GM20000 (cell line): ENCODE data around the gene OR8S1.
A peak's percentile ranks its signal among the peaks of the same experiment; 100 is the strongest.
"Not testable (repeated sequence)": the region's sequence is repeated elsewhere in the genome, so short reads cannot be mapped to it uniquely, and the experiment has no call there.

Experiments
- DNase-seq: peaks from one replicate; pipeline ENCODE4 v3.0.0; 2012; ENCODE audit warnings: low spot score
- TF ChIP-seq, protein P1 (sequence below): IDR thresholded peaks from 2 replicates; pipeline ENCODE4 v1.5.1; 2012; ENCODE audit warnings: mild to moderate bottlenecking, control low read depth; ENCODE audit errors: extremely low read depth, missing control alignments

The OR8S1 gene

DNA sequence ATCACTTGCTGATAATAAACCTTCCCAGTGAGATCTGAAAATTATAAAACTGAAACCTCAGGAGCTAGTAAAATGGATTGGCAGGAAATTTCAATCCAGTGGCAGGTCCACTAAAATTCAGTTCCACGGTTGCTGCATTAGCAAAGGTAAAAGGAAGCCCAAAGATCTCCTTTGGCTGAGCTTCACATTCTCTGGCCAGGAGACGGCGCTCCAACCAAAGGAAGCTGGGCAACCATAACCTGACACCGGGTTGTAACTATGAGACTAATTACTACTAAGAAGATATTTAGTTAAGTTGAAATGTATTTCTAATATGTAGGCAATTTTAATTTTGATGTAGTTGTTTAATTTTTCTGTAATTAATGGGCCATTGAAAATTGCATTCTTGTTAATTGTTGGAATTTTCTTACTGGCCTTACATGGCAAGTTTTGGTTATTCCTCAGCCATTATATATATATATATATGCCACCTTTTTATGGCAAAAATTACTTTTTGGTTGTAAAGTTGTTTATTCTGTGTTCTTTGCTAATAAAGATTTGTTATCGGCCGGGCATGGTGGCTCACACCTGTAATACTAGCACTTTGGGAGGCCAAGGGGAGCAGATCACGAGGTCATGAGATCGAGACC, 17.0 kb downstream of the OR8S1 start:
- TF ChIP-seq, protein P1, sequence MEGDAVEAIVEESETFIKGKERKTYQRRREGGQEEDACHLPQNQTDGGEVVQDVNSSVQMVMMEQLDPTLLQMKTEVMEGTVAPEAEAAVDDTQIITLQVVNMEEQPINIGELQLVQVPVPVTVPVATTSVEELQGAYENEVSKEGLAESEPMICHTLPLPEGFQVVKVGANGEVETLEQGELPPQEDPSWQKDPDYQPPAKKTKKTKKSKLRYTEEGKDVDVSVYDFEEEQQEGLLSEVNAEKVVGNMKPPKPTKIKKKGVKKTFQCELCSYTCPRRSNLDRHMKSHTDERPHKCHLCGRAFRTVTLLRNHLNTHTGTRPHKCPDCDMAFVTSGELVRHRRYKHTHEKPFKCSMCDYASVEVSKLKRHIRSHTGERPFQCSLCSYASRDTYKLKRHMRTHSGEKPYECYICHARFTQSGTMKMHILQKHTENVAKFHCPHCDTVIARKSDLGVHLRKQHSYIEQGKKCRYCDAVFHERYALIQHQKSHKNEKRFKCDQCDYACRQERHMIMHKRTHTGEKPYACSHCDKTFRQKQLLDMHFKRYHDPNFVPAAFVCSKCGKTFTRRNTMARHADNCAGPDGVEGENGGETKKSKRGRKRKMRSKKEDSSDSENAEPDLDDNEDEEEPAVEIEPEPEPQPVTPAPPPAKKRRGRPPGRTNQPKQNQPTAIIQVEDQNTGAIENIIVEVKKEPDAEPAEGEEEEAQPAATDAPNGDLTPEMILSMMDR: peak; percentile 86
- DNase-seq: peak; percentile 42

DNA sequence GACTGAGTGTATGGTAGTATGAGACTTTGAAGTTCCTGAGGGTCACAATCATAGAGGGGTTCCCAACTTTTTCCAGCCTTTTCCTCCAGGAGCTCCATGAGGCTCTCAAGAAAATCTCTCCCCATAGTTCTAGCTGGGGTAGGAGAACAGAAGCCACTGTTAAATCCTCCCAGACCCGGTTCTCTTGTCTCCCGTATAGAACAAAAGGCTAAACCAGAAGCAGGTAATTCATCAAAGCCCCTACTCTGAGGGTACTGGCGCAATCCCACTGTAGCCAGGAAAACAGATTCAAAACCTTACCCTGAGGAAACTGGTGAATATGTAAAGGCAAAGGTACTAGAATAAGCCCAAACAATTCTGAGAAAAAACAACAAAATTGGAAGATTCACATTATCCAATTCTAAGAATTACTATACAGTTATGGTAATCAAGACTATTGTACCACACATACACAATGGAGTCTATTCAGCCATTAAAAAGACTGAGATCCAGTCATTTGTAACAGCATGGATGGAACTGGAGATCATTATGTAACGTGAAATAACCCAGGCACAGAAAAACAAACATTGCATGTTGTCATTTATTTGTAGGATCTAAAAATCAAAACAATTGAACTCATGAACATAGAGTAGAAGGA, 20.5 kb downstream of the OR8S1 start:
- TF ChIP-seq, protein P1: no peak
- no peak for DNase-seq

DNA sequence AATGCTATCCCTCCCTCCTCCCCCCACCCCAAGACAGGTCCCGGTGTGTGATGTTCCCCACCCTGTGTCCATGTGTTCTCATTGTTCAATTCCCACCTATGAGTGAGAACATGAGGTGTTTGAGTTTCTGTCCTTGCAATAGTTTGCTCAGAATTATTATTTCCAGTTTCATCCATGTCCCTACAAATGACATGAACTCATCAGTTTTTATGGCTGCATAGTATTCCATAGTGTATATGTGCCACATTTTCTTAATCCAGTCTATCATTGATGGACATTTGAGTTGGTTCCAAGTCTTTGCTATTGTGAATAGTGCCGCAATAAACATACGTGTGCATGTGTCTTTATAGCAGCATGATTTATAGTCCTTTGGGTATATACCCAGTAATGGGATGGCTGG, 21.6 kb downstream of the OR8S1 start:
- DNase-seq: not testable (repeated sequence)

DNA sequence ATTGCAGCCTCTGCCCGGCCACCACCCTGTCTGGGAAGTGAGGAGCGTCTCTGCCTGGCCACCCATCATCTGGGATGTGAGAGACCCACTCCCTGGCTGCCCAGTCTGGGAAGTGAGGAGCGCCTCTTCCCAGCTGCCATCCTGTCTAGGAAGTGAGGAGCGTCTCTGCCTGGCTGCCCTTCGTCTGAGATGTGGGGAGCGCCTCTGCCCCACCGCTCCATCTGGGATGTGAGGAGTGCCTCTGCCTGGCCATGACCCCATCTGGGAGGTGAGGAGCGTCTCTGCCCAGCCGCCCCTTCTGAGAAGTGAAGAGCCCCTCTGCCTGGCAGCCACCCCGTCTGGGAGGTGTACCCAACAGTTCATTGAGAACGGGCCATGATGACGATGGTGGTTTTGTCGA, 26.2 kb downstream of the OR8S1 start:
- not testable (repeated sequence) for DNase-seq

DNA sequence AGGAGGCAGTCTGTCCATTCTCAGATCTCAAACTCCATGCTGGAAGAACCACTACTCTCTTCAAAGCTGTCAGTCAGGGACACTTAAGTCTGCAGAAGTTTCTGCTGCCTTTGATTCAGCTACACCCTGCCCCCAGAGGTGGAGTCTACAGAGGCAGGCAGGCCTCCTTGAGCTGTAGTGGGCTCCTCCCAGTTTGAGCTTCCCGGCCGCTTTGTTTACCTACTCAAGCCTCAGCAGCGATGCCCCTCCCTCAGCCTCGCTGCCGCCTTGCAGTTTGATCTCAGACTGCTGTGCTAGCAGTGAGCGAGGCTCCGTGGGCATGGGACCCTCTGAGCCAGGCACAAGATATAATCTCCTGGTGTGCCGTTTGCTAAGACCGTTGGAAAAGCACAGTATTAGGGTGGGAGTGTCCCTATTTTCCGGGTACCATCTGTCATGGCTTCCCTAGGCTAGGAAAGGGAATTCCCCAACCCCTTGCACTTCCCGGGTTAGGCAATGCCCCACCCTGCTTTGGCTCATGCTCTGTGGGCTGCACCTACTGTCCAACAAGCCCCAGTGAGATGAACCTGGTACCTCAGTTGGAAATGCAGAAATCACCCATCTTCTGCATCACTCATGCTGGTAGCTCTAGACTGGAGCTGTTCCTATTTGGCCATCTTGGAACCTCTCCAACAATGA, 28.4 kb downstream of the OR8S1 start:
- DNase-seq: not testable (repeated sequence)

DNA sequence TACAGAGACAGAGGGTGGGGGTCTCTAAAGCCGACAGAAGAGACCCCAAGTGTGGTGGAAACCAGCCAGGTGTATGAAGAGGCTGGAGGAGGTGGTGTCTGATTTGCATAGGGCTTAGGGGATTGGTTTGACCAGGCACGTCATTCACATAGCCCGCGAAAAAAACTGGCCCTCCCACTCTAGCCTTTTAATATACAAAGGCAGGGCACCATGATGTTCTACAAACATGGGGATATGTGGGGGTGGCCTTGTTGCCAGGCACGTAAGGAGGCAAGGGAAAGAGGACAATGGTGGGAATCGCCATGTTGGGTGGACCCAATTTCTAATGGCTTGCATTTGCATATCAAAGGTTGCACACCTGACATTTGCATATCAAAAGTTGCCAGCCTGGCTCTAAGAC, 31.2 kb downstream of the OR8S1 start:
- DNase-seq: no peak
- TF ChIP-seq, protein P1: no peak

DNA sequence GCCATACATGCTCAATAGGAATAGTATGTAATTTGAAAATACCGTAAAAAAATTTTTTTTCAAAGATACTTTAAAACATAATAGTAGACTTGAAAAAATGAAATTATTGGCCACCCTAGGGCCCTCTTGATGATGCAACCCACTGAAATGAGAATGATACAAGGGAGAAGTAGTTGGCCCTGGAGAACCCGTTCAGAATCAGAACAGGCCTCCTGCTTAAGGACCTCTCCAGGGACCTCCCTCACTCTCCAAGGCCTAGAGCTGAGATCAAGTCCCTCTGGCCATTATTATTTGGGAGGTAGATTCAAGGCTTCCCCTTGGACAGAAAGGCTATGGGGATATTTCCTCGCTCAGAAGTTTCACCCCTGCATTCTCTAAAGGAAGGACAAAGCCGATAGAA, 32.5 kb downstream of the OR8S1 start:
- DNase-seq: no peak
- TF ChIP-seq, protein P1: no peak

DNA sequence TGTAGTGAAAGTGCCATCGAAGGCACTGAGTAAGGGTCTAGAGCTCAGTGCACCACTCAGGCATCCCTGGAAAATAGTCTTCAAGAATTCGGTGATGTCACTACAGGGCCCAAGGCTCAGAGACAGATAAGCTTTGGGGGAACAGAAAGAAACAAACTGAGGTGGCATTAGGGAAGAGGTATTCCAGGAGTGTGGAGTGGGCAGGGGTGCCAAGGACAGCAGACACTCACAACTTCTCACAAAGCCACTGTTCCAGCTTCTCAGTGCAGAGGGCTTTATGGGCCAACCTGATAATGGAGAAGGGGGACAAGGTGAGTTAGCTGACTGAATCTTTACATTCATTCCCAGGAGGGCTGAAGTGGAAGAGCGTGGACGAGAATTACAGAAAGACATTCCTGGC, 42.3 kb downstream of the OR8S1 start:
- DNase-seq: no peak
- TF ChIP-seq, protein P1: no peak

DNA sequence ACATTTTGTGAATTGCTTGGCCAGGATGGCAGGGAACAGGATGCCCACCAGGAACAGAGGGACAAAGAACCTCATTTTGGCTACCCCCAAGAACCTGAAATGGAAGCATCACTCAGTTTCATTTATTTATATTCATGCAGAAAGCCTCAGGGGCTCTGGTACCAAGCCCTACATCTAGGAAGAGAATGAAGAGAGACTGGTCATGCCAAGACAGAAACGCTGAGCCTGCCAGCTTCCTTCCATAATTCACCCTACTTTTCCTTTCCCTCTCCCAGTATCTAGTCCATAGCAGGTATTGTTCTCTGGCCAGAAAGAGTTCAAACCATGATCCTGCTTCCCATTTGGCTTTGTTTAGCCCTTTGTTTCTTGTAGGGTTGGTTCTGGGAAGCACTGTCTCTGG, 44.5 kb downstream of the OR8S1 start, which contains the start of gene LALBA:
Gene LALBA, minus strand, starts transcription at position 101 of the 400 bp plus-strand sequence. Its CDS starts 26 bp downstream, at position 75.
- no peak for DNase-seq
- TF ChIP-seq, protein P1: no peak
